Measurements from ENCODE around the gene LIN52.
A peak's percentile ranks its signal among the peaks of the same experiment; 100 is the strongest.

LIN52 gene, protein sequence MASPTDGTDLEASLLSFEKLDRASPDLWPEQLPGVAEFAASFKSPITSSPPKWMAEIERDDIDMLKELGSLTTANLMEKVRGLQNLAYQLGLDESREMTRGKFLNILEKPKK

DNA sequence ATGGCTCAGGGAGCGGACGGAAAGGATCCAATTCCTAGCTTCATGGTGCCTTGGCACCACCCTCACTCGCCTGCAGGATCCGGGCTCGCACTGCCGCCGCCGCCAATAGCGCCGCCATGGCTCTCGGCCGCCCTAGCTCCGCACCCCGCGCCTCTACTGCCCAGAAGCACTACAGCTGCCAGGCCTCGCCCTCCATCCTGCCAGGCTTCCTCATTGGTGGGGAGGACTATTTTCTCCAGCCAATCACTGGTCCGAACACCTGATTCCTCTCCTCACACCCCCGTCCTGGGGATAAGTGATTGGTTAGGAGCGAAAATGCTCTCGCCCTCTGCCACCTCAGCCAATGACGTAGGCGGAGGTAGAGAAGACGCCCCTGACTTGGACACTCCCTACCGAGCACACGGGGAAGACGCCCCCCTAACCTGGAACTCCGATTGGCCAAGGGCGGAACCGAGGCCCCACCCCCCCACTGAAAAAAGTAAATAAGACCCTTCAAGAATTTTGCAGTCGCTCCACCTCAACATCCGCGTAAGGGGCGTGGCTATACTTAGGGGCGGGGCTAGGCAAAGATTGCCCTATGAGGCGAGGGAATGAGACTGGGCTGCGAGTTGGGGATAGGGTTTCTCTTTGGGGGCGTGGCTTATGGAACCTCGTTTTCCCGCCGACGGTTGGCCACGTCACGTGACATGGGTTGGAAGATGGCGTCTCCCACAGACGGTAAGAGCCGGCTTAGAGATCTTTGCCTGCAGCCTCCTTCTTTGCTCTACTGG is at the start of gene LIN52, which contains the start of gene ALDH6A1:
Gene LIN52 (plus strand): TSS at position 680 of the 770 bp plus-strand sequence. CDS start 19 bp downstream, at position 699.
Gene ALDH6A1 (minus strand): TSS at position 177 of the 770 bp plus-strand sequence. CDS start 59 bp downstream, at position 118.
- peak within 1 kb of the TSS; percentile 98 for H3K4me3 Mint-ChIP-seq
- peak within 1 kb of the TSS; percentile 88 for H3K27ac Mint-ChIP-seq
- peak; percentile 98 for ATAC-seq
- H3K4me1 Mint-ChIP-seq = peaks cover 36% of the 10 kb centered on the region
- peaks cover 2% of the 10 kb centered on the region for H3K9me3 Mint-ChIP-seq
- peaks cover 10% of the 10 kb centered on the region for H3K36me3 Mint-ChIP-seq
- H3K27me3 Mint-ChIP-seq = no peaks in the 10 kb centered on the region

DNA sequence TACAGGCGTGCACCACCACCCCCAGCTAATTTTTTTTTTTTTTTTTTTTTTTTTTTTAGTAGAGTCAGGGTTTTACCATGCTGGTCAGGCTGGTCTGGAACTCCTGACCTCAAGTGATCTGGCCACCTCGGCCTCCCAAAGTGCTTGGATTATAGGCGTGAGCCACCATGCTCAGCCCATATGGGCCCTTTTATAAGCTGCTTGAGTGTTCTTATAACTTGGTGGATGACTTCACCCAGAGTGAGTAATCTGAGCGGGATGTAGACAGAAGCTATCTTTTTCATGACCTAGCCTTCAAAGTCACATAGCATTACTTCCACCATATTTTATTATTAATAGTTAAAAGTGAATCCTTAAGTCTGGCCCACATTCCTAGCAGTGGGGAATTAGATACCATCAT is 49.2 kb upstream of the LIN52 start:
- no peak overlapping the region for H3K4me3 Mint-ChIP-seq
- no peaks in the 10 kb centered on the region for H3K36me3 Mint-ChIP-seq
- H3K4me1 Mint-ChIP-seq = peaks cover 7% of the 10 kb centered on the region
- peaks cover 3% of the 10 kb centered on the region for H3K9me3 Mint-ChIP-seq
- H3K27me3 Mint-ChIP-seq = no peaks in the 10 kb centered on the region
- no peak for ATAC-seq
- no peak overlapping the region for H3K27ac Mint-ChIP-seq

DNA sequence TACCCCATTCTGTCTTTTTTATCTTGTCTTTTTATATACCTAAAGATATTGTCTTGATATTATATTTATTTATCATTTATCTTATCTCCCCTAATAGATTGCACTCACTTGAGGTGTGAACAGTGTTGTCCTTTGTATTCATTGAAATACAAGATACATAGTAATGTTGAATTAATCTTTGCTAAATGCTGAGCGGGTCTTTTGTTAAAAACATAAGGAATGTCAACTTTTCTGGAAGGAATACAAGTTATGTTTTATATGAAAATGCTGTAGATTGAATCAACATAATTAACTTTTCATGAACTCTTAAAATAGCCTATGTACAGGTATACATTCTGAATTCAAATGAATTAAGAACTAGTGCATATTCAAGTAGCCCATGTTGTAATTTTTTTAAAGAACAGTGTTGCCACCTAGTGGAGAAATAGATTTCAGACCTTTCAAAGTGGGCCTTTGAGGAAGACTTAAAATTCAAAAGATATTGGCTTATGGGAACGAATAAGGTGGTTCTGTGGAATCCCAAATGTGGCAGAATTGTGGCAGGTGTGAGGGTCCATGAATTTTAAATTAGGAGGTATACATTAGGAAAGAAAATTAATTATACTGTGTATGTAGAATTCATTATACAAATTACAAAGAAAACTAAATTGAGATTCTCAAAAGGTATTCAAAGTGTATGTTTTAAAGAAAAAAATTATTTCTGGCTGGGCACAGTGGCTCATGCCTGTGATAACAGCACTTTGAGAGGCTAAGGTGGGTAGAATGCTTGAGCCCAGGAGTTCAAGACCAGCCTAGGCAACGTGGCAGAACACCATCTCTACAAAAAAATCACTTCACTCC is 46.5 kb upstream of the LIN52 start:
- Mint-ChIP-seq H3K4me1 (no peaks in the 10 kb centered on the region), H3K27ac (no peak overlapping the region), H3K27me3 (no peaks in the 10 kb centered on the region), H3K36me3 (no peaks in the 10 kb centered on the region), H3K9me3 (no peaks in the 10 kb centered on the region), H3K4me3 (no peak overlapping the region)
- no peak for ATAC-seq

DNA sequence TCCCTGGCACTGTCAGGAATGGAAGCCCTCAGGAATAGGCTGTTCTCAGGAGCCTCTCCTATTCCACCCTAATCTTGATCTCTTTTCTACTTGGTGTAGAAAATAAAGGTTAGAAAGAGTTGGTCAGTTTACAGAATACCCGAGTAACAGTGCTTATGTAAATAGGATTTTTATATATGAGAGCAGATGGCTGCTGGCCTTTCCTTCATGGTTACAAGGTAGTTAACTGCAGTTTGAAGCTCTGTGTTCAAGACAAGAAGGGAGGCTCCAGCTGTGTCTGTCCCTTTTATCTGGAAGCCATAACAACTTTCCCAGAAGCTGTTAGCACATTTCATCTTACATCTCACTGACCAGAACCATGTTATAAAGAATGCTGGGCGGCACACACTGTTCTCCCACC is 42.5 kb upstream of the LIN52 start:
- no peak overlapping the region for H3K27ac Mint-ChIP-seq
- no peak for ATAC-seq
- no peaks in the 10 kb centered on the region for H3K27me3 Mint-ChIP-seq
- H3K9me3 Mint-ChIP-seq = no peaks in the 10 kb centered on the region
- H3K36me3 Mint-ChIP-seq = no peaks in the 10 kb centered on the region
- no peaks in the 10 kb centered on the region for H3K4me1 Mint-ChIP-seq
- no peak overlapping the region for H3K4me3 Mint-ChIP-seq

DNA sequence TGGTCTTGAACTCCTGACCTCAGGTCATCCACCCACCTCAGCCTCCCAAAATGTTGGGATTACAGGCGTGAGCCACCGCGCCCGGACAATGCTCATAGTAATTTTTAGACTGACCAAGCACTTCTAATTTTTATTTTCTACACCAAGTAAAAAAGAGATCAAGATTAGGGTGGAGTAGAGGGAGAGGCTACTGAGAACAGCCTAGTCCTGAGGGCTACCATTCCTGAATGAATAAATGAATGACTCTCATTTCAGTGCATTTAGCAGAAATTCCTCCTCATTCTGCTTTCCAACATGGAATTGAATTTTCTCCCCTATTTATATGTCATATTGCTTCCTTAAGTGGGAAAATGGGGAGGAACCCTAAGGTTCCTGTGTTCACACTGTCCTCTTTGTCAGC is 39.2 kb upstream of the LIN52 start:
- Mint-ChIP-seq H3K4me3 (no peak overlapping the region), H3K27me3 (no peaks in the 10 kb centered on the region), H3K9me3 (no peaks in the 10 kb centered on the region), H3K4me1 (peaks cover 11% of the 10 kb centered on the region), H3K36me3 (no peaks in the 10 kb centered on the region), H3K27ac (no peak overlapping the region)
- no peak for ATAC-seq

DNA sequence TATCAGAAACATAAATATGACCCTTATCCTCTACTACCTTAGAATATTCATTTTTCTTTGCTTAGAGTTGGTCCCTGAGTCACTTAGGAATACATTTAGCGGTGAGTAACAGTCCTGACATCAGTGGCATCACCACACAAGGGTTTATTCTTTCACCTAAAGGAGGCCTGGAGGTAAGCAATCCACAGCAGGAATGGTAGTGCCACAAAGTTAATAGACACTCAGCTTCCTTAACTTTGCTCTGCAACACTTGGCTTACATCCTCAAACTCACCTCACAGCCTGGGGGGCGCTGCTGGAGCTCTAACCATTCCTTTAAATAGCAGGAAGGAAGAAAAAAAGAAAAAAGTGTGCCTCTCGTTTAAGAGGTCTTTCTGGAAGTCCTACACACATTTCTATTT is 36.5 kb upstream of the LIN52 start:
- H3K36me3 Mint-ChIP-seq = no peaks in the 10 kb centered on the region
- H3K9me3 Mint-ChIP-seq = no peaks in the 10 kb centered on the region
- no peak overlapping the region for H3K4me3 Mint-ChIP-seq
- H3K4me1 Mint-ChIP-seq = peaks cover 11% of the 10 kb centered on the region
- ATAC-seq = no peak
- no peaks in the 10 kb centered on the region for H3K27me3 Mint-ChIP-seq
- H3K27ac Mint-ChIP-seq = no peak overlapping the region

DNA sequence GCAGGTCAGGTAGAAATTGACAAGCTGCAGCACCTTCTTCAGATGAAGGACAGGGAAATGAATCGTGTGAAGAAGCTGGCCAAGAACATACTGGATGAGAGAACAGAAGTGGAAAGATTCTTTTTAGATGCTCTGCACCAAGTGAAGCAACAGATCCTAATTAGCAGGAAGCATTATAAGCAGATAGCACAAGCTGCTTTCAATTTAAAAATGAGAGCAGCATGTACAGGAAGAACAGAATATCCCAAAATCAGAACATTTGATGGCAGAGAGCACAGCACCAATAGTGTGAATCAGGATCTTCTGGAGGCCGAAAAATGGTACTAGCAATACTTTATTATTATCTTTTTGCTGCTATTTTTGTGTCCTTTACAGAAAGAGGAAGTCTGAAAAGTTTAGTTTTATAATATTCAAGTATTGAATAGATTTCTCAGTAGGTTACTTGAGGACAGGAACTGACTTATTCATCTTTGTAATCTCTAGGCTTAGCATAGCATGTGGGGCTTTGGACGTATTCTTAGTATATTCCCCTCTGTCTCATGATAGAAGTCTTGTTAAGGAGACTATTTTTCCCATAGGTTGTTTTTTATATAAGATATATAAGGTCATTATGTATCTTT is 34.8 kb upstream of the LIN52 start:
- H3K9me3 Mint-ChIP-seq = no peaks in the 10 kb centered on the region
- H3K4me3 Mint-ChIP-seq = no peak overlapping the region
- peaks cover 11% of the 10 kb centered on the region for H3K4me1 Mint-ChIP-seq
- ATAC-seq = no peak
- no peaks in the 10 kb centered on the region for H3K27me3 Mint-ChIP-seq
- H3K36me3 Mint-ChIP-seq = no peaks in the 10 kb centered on the region
- H3K27ac Mint-ChIP-seq = no peak overlapping the region

DNA sequence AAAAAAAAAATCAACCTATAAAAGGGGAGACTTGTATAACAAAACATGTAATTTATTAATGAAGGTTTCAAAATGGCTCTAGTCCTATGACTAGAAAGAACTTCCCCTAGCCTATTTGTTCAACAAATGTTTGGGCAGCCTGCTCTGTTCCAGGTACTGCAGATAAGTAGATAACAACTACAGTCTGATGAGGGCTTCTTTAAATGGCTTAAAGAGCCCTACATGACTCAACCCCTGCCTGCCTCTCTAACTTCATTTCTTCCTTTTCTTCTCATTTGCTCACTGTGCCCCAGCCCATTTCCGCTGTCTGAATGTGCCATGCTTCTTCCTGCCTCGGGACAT is 22.0 kb upstream of the LIN52 start:
- Mint-ChIP-seq H3K27ac (no peak overlapping the region), H3K27me3 (no peaks in the 10 kb centered on the region), H3K9me3 (no peaks in the 10 kb centered on the region), H3K4me1 (no peaks in the 10 kb centered on the region), H3K4me3 (no peak overlapping the region), H3K36me3 (peaks cover 54% of the 10 kb centered on the region)
- ATAC-seq = no peak

DNA sequence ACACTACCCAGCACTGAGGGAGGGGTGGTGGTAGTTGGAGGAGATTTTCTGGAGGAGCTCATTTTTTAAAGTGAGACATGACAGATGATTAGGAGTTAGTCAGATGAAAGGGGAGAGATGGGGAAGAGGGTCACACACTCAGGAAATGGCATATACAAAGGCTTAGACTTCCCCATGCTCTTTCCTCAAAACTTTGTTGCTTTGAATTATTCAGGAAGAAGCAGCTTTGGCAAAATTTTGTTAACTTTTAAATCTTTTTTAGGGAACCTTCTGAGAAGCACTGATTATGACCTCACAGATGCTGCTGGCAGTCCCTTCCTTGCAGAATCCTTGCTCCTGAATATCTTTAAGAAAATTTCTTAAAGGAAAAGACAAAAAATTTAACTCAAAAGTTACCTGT is 20.3 kb upstream of the LIN52 start:
- ATAC-seq = no peak
- Mint-ChIP-seq H3K27me3 (no peaks in the 10 kb centered on the region), H3K4me1 (no peaks in the 10 kb centered on the region), H3K9me3 (no peaks in the 10 kb centered on the region), H3K27ac (no peak overlapping the region), H3K36me3 (peaks cover 55% of the 10 kb centered on the region), H3K4me3 (no peak overlapping the region)

DNA sequence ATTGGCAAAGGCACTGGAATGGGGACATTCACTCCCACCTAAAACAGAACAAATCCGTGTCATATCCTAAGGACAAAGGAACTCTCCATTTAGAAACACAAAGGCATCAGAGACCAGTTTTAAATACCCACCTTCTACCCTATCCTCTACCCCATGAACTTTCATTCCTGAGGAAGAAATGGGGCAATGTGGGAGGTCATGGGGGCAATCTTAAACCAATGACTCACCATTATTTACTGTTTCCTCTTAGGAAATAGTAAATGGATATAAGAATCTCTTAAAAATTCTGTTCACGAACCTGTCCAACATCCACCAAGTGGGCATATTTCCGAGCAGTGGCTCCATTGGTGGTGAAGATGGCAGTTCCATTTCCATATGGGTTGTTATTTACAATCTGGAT is 19.9 kb upstream of the LIN52 start:
- Mint-ChIP-seq H3K27ac (no peak overlapping the region), H3K4me1 (no peaks in the 10 kb centered on the region), H3K4me3 (no peak overlapping the region), H3K27me3 (no peaks in the 10 kb centered on the region), H3K36me3 (peaks cover 55% of the 10 kb centered on the region), H3K9me3 (no peaks in the 10 kb centered on the region)
- ATAC-seq = no peak

DNA sequence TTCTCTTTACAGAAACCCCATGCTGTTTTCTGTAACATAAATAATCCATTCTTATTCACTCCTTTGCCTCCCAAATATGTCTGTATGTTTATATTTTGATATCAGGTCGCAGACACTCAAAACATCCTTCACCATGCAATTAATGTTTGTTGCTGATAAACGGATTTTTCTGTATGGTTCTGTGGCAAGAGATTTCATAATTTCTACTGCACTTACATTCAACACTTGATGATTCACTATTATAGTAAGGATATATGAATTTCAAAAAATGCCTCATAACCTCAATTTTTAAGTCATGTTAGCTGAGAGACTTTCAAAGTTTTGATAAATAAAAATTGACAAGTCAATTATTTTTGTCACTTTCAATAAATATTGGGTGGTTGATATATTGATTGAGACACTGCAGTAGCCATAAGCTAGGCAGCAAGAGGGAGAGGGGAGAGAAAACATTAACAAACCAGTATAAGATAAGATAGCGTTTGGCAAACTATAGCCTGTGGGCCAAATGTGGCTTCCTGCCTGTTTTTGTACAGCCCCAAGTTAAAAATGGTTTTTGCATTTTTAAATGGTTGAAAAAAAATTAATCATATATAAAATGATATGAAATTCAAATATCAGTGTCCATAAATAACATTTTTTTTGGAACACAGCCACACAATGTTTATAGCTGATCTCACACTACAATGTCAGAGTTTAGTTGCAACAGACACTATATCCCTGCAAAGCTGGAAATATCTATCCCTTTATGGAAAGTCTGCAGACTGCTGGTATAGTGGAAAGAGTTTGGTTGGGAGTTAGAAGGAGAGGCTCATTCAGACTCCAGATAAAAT is 18.8 kb upstream of the LIN52 start:
- Mint-ChIP-seq H3K27ac (no peak overlapping the region), H3K4me1 (no peaks in the 10 kb centered on the region), H3K36me3 (peaks cover 48% of the 10 kb centered on the region), H3K27me3 (no peaks in the 10 kb centered on the region), H3K4me3 (no peak overlapping the region), H3K9me3 (no peaks in the 10 kb centered on the region)
- ATAC-seq = no peak

DNA sequence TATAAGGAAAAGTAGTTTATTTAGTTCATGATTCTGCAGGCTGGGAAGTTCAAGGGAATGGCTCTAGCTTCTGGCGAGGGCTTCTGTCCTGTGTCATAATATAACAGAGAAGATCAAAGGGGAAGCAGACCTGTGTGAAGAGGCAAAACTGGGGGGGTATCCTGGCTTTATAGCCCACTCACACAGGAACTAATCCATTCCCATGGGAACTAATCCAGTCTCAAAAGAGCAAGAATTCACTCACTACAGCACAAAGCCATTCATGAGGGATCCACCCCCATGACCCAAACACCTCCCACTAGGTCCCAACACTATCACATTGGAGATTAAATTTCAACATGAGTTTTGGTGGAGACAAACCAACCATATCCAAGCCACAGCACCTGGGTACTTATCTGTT is 7.4 kb upstream of the LIN52 start:
- Mint-ChIP-seq H3K9me3 (no peaks in the 10 kb centered on the region), H3K4me3 (no peak overlapping the region), H3K36me3 (no peaks in the 10 kb centered on the region), H3K27me3 (no peaks in the 10 kb centered on the region), H3K4me1 (no peaks in the 10 kb centered on the region), H3K27ac (no peak overlapping the region)
- no peak for ATAC-seq

DNA sequence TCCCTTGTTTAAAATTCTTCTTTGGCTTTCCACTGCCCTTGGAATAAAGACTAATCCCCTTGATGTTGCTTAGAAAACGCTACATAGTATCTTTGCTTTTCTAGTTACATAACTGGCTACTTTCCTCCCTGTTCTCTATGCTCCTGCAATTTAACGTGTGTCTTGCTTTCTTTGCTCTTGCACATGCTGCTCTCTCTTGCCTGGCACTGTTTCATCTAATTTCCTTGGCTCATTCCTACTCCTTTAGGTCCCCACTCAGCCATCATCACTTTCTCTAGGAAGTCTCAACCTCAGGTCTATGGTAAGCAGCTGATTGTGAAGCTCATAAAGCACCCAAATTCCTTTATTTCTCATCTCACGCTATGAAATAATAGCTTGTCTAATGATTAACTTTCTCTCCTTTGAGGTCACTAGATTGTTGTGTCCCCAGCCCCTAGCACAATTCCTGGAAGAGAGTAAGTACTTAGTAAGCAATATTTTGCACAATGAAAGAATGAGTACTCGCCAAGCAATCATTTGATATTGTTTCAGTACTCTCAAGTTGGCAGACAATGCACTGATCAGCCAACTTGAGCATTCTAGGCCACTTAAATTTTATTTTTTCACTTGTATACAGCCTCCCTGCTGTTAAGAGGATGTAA is 3.8 kb upstream of the LIN52 start:
- Mint-ChIP-seq H3K27ac (no peak overlapping the region), H3K9me3 (no peaks in the 10 kb centered on the region), H3K27me3 (no peaks in the 10 kb centered on the region), H3K36me3 (no peaks in the 10 kb centered on the region), H3K4me1 (peaks cover 17% of the 10 kb centered on the region), H3K4me3 (no peak overlapping the region)
- no peak for ATAC-seq

DNA sequence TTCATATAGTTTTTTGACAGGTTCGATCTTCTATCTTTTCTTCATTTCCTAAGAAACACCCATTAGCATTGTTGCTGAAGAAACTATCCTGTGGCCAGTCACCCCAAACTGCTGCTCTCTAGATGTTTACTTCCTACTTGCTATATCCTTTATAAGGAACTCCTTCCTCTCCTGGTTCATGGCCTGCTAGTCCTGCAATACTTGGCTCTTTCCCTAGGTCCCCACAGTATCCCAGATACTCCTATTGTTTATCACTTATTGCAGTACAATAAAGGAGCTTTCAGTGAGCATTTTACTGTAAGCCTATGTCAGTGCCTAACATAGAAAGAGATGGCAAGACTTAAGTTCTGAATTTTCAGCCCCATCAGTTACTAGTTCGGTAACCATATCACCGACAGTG is 3.3 kb upstream of the LIN52 start:
- no peak overlapping the region for H3K27ac Mint-ChIP-seq
- H3K4me3 Mint-ChIP-seq = no peak overlapping the region
- H3K9me3 Mint-ChIP-seq = no peaks in the 10 kb centered on the region
- H3K36me3 Mint-ChIP-seq = no peaks in the 10 kb centered on the region
- no peaks in the 10 kb centered on the region for H3K27me3 Mint-ChIP-seq
- no peak for ATAC-seq
- H3K4me1 Mint-ChIP-seq = peaks cover 23% of the 10 kb centered on the region
